GM18511 (cell line): ENCODE results near the gene KRTAP10-8.
"Not testable (repeated sequence)": the region's sequence is repeated elsewhere in the genome, so short reads cannot be mapped to it uniquely, and the experiment has no call there.

Experiments
- ATAC-seq: cut with Tn5 transposase; IDR thresholded peaks from one replicate; pipeline ENCODE4 v1.9.1; 2021; ENCODE audit warnings: mild to moderate bottlenecking, moderate library complexity; ENCODE audit not compliant: unreplicated experiment

KRTAP10-8 gene

GRCh38 chr21:44616591-44616926 lies 4.7 kb downstream of the KRTAP10-8 start:
- ATAC-seq: no peak

DNA sequence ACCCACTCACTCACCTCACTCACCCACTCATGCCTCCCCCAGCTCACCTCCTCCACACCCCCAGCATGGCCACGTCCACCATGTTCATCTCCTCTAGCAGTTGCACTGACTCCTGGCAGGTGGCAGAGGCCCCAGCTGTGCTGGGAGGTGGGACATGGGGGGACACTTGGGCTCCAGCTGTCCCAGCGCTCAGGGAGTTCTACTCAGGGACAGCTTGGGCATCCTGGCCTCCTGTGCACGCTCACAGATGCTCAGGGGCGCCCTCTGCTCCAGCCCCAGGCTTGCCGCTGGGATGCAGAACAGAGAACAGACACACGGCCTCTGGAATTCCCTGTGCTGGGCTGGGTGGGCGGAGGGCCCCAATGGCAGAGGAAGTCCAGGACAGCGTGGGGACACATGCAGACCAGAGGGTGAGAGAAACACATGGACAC lies 5.2 kb downstream of the KRTAP10-8 start:
- no peak for ATAC-seq

GRCh38 chr21:44618504-44618903 lies 6.6 kb downstream of the KRTAP10-8 start:
- ATAC-seq: no peak

GRCh38 chr21:44618909-44619308 lies 7.0 kb downstream of the KRTAP10-8 start:
- no peak for ATAC-seq

DNA sequence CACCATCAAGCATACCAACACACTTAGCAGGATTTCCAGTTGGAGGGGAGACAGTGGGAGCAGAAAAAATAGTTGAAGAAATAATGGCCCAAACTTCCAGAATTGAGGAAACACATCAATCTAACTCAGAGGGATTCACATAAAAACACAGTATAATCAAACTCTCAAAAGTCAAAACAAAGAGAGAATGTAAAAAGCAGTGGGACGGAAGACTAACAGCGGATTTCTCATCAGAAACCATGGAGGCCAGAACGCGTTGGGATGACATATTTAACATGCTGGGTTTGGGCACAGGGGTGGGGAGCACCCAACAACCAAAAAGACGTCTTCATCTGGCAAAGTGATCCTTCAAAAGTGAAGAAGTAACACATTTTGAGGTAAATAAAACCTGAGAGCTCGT lies 8.0 kb downstream of the KRTAP10-8 start:
- no peak for ATAC-seq

DNA sequence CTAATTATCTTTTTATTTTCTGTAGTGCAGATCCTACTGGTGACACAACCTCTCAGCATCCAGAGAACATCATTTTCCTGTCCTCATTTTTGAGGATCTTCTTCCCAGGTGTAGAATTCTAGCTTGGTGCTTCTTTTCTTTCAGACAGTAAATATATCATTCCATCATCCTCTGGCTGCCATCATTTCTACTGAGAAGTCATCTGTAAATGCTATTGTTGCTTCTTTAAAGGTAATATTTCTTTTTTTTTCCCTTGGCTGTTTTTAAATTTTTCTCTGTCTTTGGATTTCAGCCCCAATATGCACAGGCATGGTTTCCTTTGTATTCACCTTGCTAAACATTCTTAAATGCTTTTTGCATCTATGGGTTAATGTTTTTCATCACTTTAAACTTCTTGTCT lies 11.7 kb downstream of the KRTAP10-8 start:
- ATAC-seq: no peak

DNA sequence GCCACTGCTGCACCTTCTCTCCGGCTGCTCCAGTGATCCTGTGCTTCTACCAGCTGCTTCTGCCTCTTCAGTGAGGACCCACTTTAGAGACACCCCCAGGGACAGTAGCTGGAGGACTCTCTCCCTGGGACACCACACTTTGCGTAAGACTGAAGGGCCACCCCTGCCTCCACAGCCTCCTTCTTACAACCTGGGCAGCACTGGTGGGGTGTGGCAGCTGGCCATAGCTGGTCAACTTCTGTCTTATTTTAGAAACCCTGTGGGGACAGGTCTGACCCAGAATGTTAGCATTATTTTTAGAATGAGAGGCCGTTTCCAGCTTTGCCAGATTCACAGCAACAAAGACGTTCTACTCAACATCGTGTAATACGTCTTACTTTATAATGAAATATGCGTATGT lies 13.9 kb downstream of the KRTAP10-8 start:
- ATAC-seq: no peak

- no peak for ATAC-seq
Measured at GRCh38 chr21:44626262-44626661, 14.4 kb downstream of the KRTAP10-8 start.

GRCh38 chr21:44626673-44627143 lies 14.8 kb downstream of the KRTAP10-8 start, which contains the start of gene KRTAP10-9:
KRTAP10-9 (plus strand) TSS chr21:44627093; CDS start chr21:44627172, 79 bp downstream.
- ATAC-seq: no peak

DNA sequence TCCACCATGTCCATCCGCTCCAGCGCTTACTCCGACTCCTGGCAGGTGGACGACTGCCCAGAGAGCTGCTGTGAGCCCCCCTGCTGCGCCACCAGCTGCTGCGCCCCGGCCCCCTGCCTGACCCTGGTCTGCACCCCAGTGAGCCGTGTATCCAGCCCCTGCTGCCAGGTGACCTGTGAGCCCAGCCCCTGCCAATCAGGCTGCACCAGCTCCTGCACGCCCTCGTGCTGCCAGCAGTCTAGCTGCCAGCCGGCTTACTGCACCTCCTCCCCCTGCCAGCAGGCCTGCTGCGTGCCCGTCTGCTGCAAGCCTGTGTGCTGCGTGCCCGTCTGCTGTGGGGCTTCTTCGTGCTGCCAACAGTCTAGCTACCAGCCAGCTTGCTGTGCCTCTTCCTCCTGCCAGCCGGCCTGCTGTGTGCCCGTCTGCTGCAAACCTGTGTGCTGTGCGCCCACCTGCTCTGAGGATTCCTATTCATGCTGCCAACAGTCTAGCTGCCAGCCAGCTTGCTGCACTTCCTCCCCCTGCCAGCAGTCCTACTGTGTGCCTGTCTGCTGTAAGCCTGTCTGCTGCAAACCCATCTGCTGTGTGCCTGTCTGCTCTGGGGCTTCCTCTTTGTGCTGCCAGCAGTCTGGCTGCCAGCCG lies 15.4 kb downstream of the KRTAP10-8 start:
- not testable (repeated sequence) for ATAC-seq

- ATAC-seq: not testable (repeated sequence)
Measured at GRCh38 chr21:44627831-44628233, 16.0 kb downstream of the KRTAP10-8 start.

DNA sequence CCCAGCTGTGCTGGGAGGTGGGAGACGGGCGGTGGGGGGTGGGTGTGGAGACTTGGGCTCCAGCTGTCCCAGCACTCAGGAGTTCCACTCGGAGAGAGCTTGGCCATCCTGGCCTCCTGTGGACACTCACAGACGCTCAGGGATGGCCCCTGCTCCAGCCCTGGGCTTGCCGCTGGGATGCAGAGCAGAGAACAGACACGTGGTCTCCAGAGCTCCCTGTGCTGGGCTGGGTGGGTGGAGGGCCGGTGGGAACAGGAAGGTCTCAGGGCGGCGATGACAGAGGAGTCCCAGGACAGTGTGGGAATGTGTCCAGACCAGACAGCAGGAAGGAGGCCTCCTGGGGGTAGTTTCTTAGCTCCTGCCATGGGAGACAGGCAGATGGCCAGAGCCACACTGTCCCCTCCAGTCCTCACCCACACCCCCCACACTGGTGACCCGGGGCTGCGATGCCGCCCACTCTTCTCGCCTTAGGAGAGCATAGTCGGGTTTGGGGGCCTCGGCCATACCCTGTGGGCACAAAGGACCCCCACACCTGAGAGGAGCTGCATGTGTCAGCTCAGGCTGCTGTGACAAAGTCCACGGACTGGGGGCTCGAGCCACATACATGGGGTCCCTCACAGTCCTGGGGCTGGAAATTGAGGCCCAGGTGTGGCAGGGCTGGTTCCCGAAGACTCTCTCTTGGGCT lies 17.0 kb downstream of the KRTAP10-8 start:
- no peak for ATAC-seq

- no peak for ATAC-seq
Measured at GRCh38 chr21:44630440-44630839, 18.6 kb downstream of the KRTAP10-8 start.

GRCh38 chr21:44632067-44632466 lies 20.2 kb downstream of the KRTAP10-8 start:
- no peak for ATAC-seq

GRCh38 chr21:44636209-44637017 lies 24.5 kb downstream of the KRTAP10-8 start:
- no peak for ATAC-seq

- ATAC-seq: no peak
Measured at GRCh38 chr21:44637018-44637850, 25.4 kb downstream of the KRTAP10-8 start, which contains the start of gene KRTAP10-10. KRTAP10-10 (plus strand) TSS chr21:44637356; CDS start chr21:44637418, 62 bp downstream.

DNA sequence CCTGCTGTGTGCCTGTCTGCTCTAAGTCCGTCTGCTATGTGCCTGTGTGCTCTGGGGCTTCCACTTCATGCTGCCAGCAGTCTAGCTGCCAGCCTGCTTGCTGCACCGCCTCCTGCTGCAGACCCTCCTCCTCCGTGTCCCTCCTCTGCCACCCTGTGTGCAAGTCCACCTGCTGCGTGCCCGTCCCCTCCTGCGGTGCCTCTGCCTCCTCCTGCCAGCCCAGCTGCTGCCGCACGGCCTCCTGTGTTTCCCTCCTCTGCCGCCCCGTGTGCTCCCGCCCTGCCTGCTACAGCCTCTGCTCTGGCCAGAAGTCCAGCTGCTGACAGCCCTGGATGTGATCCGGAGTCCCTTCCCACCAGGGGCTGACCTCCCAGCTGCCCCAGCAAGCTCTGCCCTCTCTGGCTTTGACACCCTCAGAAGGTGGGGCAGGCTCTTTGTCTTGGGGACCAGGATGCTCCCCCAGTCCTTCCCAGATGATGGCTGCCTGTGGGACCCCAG lies 26.0 kb downstream of the KRTAP10-8 start:
- ATAC-seq: not testable (repeated sequence)

DNA sequence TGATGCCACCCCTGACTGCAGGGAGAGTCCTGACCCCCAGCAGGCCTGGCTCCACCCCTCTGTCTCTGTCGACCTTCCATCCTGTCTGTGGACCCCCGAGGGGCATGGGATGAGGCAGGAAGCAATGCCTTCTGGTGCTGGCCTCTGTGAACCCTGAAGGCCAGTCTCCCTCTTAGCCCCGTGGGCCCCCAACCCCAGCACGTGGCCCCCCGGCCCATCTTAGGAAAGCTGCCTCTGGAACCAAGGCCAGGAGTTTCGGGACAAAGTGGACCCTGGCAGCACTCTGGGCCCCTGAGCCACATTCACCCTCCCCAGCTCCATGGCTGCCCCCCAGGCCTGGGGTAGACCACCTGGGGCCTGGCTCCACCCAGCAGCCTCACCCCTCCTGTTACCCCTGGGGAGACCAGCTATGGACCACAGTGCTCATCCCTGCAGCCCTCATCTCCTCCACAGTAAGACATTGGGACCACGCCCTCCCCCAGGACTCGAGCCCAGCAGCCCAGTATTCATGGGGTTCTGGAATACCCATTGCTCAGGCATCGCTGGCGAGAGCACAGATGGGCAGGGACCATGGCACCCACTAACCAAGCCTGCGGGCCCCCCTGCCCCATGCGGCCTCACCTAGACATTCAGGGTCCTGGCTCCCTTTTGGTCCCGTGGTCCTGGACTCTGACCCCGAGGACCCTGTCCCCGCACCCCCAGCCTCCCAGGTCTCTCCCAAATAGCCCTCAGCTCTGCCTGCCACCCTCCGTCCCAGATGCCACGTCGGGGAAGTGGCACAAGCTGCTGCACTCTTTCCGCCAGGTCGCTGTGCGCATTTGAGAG lies 26.8 kb downstream of the KRTAP10-8 start:
- ATAC-seq: not testable (repeated sequence)

GRCh38 chr21:44639331-44639655 lies 27.4 kb downstream of the KRTAP10-8 start:
- no peak for ATAC-seq

DNA sequence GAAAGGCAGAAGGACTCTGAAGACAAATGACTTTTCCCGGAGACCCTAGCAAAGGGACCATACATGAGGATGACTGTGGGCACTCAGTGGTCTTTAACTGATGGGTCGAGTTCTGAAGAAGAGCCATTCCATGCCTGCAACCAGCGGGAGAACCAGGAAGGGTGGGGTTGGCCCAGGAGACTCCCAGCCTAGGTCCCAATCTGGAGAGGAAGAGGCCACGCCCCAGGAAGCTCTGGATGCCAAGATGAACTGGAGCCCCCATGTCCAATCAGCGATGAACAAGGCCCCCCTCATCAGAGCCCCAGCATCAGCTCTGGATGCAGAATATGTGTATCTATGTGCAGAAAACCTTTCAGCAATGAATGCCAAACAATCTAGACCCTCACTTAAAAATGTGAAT lies 28.9 kb downstream of the KRTAP10-8 start:
- no peak for ATAC-seq
